DOHH2 (cell line): Measurements from ENCODE around the gene ELOVL5.

Experiments used
- H3F3A ChIP-seq: fragments of 200-600 bp; sonication (generic), shearing (Covaris generic); 2 replicates; pipeline ENCODE4 v1.6.0; 2016; ENCODE audit warnings: antibody characterized with exemption, mild to moderate bottlenecking; ENCODE audit not compliant: control insufficient read depth, insufficient read depth
- H3K27ac ChIP-seq: fragments of 200-600 bp; sonication (generic); 2 replicates; pipeline ENCODE4 v1.5.1; 2014; ENCODE audit warnings: low read depth, mild to moderate bottlenecking, low read length, moderate library complexity
- H3K27me3 ChIP-seq: fragments of 200-600 bp; sonication (generic); 2 replicates; pipeline ENCODE4 v1.6.1; 2014; ENCODE audit warnings: mild to moderate bottlenecking, low read length, mixed read lengths; ENCODE audit not compliant: control insufficient read depth
- H3K36me3 ChIP-seq: fragments of 200-600 bp; sonication (generic); 2 replicates; pipeline ENCODE4 v1.6.1; 2014; ENCODE audit warnings: mild to moderate bottlenecking, low read length, moderate library complexity, mixed read lengths; ENCODE audit not compliant: control insufficient read depth
- H3K4me1 ChIP-seq: fragments of 200-600 bp; sonication (generic); 2 replicates; pipeline ENCODE4 v1.6.1; 2014; ENCODE audit warnings: mild to moderate bottlenecking, low read length, mixed read lengths; ENCODE audit not compliant: control insufficient read depth
- H3K4me2 ChIP-seq: fragments of 200-600 bp; sonication (generic); 2 replicates; pipeline ENCODE4 v1.6.0; 2014; ENCODE audit warnings: mild to moderate bottlenecking, low read length, moderate library complexity
- H3K4me3 ChIP-seq: fragments of 200-600 bp; sonication (generic); 2 replicates; pipeline ENCODE4 v1.5.1; 2014; ENCODE audit warnings: mild to moderate bottlenecking, low read length, mixed read lengths
- H3K79me2 ChIP-seq: fragments of 200-600 bp; sonication (generic); 2 replicates; pipeline ENCODE4 v1.6.1; 2014; ENCODE audit warnings: mild to moderate bottlenecking, low read length, mixed read lengths; ENCODE audit not compliant: control insufficient read depth
- H3K9me2 ChIP-seq: fragments of 200-600 bp; sonication (generic); replicated peaks from 2 replicates; pipeline ENCODE4 v1.6.1; 2014; ENCODE audit warnings: mild to moderate bottlenecking, low read length, mixed read lengths; ENCODE audit not compliant: control insufficient read depth
- H3K9me3 ChIP-seq: fragments of 200-600 bp; sonication (generic); 2 replicates; pipeline ENCODE4 v1.6.1; 2014; ENCODE audit warnings: antibody characterized with exemption, low read length, mixed read lengths; ENCODE audit not compliant: control insufficient read depth, insufficient read depth
- H4K20me1 ChIP-seq: fragments of 200-600 bp; sonication (generic); 2 replicates; pipeline ENCODE4 v1.6.0; 2014; ENCODE audit warnings: low read depth, mild to moderate bottlenecking, antibody characterized with exemption, low read length, moderate library complexity; ENCODE audit not compliant: control insufficient read depth, insufficient read depth
- CTCF ChIP-seq: fragments of 200-600 bp; sonication (generic); IDR thresholded peaks from one replicate; pipeline ENCODE4 v1.5.1; 2014; ENCODE audit warnings: antibody characterized with exemption, mild to moderate bottlenecking, low read depth, low read length; ENCODE audit not compliant: poor library complexity, severe bottlenecking
- EZH2phosphoT487 ChIP-seq: fragments of 200-600 bp; sonication (generic); IDR thresholded peaks from 2 replicates; pipeline ENCODE4 v1.6.1; 2017; ENCODE audit warnings: borderline replicate concordance, mild to moderate bottlenecking, antibody characterized with exemption, low read length, moderate library complexity, mixed read lengths

ELOVL5 gene

GRCh38 chr6:53366128-53366641 lies 17.4 kb upstream of the ELOVL5 start:
- peaks cover 7% of the 10 kb centered on the region for H3K4me1 ChIP-seq
- no peak overlapping the region for H3K4me2 ChIP-seq
- H3K79me2 ChIP-seq, result no peaks in the 10 kb centered on the region
- no peaks in the 10 kb centered on the region for H3F3A ChIP-seq
- no peak overlapping the region for H3K27ac ChIP-seq
- no peak overlapping the region for H3K4me3 ChIP-seq
- H4K20me1 ChIP-seq, result no peaks in the 10 kb centered on the region
- H3K27me3 ChIP-seq, result 0 out of 2 replicates have a peak, but pooled peaks cover 3% of the 10 kb centered on the region
- no peaks in the 10 kb centered on the region for H3K9me2 ChIP-seq
- no peaks in the 10 kb centered on the region for H3K9me3 ChIP-seq
- TF ChIP-seq EZH2phosphoT487, result no peak
- no peak for TF ChIP-seq CTCF
- no peaks in the 10 kb centered on the region for H3K36me3 ChIP-seq

DNA sequence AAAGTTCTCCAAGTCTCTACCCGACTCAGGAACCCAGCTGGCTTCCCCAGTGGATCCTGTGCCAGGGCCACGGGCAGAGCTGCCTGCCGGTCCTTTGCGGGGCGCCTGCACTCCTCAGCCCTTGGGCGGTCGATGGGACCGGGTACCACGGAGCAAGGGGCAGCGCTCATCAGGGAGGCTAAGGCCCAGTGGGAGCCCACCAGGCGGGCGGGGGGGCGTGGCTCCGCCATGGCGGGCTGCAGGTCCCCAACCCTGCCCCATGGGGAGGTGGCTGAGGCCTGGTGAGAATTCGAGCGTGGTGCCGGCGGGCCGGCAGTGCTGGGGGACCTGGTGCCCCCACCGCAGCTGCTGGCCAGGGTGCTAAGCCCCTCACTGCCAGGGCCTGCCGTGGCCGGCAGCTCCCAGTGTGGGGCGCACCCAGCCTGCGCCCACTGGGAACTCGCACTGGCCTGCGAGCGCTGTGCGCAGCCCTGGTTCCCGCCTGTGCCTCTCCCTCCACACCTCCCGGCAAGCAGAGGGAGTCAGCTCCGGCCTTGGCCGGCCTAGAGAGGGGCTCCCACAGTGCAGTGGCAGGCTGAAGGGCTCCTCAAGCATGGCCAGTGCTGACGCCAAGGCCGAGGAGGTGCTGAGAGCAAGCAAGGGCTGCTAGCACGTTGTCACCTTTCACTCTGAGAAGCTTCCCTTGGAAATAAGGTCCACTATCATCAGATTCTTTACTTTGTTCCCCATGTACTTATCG lies 14.8 kb upstream of the ELOVL5 start:
- Histone ChIP-seq H3K79me2 (no peaks in the 10 kb centered on the region), H3K9me2 (no peaks in the 10 kb centered on the region), H3F3A (no peaks in the 10 kb centered on the region), H3K4me2 (no peak overlapping the region), H4K20me1 (no peaks in the 10 kb centered on the region), H3K27me3 (no peaks in the 10 kb centered on the region), H3K4me1 (peaks cover 27% of the 10 kb centered on the region), H3K9me3 (no peaks in the 10 kb centered on the region), H3K27ac (no peak overlapping the region), H3K36me3 (no peaks in the 10 kb centered on the region), H3K4me3 (no peak overlapping the region)
- TF ChIP-seq CTCF (no peak), EZH2phosphoT487 (no peak)

- Histone ChIP-seq H3K9me3 (no peaks in the 10 kb centered on the region), H4K20me1 (no peaks in the 10 kb centered on the region), H3F3A (peaks cover 10% of the 10 kb centered on the region; the same call in 1 of the 2 replicates), H3K4me3 (no peak overlapping the region), H3K79me2 (no peaks in the 10 kb centered on the region), H3K4me2 (no peak overlapping the region), H3K27me3 (no peaks in the 10 kb centered on the region), H3K36me3 (no peaks in the 10 kb centered on the region), H3K9me2 (no peaks in the 10 kb centered on the region), H3K4me1 (peaks cover 40% of the 10 kb centered on the region), H3K27ac (no peak overlapping the region)
- TF ChIP-seq EZH2phosphoT487 (no peak), CTCF (no peak)
Observed at GRCh38 chr6:53361549-53362031, 12.8 kb upstream of the ELOVL5 start.
